ENCODE data around the gene OR10A3.
"Not testable (repeated sequence)": the region's sequence is repeated elsewhere in the genome, so short reads cannot be mapped to it uniquely, and the experiment has no call there.

OR10A3 gene, protein sequence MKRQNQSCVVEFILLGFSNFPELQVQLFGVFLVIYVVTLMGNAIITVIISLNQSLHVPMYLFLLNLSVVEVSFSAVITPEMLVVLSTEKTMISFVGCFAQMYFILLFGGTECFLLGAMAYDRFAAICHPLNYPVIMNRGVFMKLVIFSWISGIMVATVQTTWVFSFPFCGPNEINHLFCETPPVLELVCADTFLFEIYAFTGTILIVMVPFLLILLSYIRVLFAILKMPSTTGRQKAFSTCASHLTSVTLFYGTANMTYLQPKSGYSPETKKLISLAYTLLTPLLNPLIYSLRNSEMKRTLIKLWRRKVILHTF

DNA sequence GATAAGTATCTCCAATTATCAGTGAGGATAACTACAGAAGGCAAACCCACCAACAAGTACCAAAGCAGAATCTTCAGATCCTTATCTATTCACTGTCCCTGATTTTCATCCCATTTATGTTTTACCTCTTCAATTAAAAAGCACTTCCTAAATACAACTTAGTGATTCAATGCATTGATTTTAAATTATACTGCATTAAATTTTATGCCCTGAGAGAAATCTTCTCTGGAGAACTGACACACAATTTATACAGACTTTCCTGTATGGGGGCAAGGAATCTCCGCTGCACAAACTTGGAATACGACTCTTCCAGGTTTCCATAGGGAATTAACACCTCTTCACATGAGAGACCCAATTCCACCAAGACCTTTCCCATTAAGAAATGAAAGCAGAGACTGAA is at the start of gene OR10A3:
OR10A3 (minus strand) TSS at position 101 of the 400 bp plus-strand sequence. CDS start 2,188 bp downstream, outside the sequence.
- no peak for DNase-seq

DNA sequence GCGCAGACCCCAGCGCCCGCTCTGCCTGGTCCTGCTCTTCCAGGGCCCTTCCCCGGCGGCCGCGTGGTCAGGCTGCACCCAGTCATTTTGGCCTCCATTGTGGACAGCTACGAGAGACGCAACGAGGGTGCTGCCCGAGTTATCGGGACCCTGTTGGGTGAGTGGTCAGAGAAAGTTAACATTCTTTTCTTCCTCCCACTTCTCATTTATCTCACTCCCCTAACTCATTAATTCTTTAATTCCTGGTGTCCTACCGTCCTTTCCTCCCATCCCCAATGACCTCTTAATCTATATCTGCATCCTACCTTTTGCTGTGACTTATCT is 46.0 kb upstream of the OR10A3 start:
- DNase-seq: not testable (repeated sequence)

DNA sequence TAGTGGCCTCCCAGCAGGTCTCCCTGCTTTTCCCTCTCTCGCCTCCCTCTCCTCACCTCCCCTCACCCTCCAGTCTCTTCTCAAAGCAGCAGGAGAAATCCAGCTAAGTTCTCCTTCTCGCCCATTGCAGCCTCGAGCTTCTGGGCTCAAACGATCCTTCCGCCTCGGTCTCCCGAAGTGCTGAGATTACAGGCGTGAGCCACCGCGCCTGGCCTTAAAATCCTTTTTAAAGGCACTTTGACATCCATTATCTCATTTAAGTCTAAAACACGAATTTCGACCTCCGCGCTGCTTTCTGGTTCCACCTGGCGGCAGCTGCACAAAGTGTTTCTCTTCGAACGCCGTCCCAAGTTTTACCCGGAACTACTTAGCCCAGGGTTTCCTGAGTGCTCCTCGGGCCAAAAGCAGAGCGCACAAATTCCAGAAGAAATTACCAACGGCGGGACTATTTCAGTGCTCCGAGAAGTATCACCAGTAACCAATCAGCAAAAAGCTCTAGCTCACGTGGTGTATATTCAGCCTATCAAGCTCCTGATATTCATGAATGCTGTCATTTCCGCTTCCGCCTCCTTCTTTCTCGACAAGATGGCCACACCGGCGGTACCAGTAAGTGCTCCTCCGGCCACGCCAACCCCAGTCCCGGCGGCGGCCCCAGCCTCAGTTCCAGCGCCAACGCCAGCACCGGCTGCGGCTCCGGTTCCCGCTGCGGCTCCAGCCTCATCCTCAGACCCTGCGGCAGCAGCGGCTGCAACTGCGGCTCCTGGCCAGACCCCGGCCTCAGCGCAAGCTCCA is 45.5 kb upstream of the OR10A3 start, which contains the start of gene EIF3F:
EIF3F (plus strand) TSS at position 570 of the 792 bp plus-strand sequence; CDS start at position 586, 16 bp downstream.
- DNase-seq: peak; percentile 90

DNA sequence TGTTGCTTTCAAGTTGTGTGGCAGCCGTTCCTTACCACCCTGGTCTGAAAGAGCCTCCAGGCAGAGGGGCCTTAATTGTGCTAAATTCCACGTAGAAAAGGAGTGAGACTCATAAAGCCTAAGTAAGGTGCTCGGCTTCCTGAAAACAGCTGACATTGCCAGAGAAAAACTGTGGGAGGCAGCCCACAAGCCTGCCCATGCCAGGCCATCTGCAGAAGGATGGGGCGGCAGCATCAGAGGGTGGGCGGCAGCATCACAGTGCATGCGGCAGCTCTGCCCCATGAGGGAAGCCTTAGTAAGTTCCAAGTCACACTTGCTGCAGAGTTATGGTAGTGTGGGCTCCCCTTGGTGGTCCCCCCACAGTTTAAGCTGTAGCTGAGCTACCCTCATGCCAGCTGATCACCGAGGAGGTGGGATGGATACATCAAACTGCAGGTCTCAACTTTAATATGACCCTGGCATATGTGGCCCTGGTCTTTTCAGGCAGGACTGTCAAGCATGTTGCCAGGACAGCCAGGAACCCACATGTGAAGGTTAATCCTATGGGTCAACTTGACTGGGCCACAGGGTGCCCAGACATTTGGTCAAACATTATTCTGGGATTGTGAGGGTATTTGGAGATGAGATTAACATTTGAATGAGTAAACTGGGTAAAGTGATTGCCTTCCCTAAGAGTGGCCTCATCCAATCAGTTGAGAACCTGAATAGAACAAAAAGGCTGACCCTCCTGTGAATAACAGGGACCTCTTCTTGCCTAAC is 42.5 kb upstream of the OR10A3 start:
- DNase-seq: no peak

DNA sequence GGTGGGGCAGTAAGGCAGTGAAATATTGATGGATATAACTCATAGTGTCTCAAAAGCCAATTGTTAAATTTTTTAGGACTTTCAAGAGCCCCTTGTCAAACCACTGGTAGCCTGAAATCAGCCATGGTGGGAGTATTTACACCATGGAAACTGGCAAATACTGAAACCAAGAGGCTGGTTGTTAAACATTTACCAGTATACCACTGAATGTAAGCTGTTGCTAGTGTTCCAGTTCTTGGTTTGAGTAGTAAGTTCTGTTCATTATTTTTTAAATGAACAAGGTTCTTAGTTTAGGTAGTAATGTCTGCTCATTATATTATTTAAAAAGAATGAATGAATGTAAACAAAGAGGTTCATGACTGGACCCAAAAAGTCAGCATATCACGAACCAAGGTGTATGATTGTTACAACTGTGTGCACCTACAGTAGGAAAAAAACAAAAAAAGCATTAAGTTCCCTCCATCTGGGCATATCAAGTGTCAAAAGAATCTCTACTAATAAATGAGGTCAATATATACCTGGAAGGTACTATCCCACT is 41.1 kb upstream of the OR10A3 start:
- no peak for DNase-seq

DNA sequence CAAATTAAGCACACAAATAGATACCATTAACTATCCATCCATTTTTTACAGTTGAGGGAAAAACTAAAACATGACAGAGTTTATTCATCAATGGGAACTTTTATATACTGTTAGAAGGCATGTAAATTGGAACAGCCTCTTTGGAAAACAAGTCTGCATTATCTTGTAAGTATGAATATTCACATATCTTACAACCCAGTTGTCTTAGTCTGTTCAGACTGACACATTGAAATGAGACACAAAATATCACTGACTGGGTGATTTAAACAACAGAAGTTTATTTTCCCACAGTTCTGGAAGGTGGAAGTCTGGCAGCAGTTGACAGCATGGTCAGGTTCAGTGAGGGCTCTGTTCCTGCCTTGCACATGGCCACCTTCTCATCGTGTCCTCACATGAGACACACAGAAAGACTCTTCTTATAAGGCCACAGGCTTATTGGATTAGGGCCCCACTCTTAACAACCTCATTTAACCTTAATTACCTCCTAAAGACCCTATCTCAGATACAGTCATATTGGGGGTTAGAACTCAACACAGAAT is 40.2 kb upstream of the OR10A3 start:
- DNase-seq: no peak

DNA sequence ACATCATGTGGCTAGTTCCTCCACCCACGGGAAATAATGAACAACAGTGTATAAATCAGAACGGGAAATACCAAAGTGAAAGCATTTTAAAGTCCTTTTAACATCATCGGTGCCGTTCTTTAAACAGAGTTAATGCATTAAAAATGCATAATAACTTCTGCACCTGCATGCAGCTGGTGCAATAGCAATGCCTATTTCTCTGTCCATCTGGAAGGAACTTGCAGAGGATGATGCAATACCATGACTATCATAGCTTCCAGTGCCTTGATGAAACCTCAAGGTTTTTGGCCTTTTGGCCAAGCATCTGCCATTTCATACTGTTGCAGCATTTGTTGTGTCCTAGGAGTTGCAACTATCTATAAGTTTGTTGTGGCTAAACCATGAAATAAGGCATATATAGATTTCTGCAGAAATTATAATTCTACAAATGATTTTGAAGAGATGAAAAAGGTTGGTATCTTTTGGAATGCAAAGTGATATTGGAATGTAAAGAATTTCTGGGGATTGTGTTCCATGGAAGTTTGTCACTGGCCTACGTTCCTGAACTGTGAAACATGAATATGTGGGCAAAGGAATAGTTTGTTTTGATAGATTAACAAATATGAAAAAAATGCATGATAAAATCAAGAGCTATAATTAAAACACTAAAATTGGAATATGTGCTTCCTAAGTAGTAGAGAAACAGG is 35.9 kb upstream of the OR10A3 start:
- DNase-seq: no peak

DNA sequence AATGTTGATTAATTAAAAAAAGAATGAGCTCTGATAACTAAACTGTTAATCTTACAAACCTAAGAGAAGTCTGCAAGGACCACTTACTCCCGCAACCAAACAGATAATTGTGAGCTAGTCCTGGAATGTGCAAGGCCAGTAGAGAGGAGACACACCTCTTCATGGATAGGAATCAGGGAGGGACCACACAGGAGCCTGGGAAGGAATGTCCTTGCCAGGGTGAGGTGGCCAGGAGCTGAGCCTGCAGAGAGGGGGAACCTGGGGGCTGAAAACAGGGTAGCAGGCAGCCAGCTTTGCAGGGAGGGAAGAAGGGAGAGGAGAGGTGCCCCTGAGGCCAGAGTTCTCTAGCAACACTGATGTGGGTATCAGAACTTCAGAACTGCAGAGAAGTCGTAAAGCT is 33.2 kb upstream of the OR10A3 start:
- no peak for DNase-seq

DNA sequence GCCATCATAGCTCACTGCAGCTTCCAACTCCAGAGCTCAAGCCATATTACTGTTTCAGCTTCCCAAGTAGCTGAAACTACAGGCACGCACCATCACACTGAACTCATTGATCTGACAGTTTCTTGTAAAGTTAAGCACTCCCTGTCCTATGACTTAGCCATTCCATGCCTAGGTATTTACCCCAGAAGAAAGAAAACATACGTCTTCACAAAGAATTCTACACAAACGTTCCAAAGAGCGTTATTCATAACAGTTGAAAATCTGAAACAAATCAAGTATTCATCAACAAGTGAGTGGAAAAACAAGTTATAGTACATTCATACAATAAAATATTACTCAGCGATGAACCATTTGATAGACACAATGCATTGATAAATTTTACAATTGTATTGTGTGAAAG is 31.5 kb upstream of the OR10A3 start:
- DNase-seq: no peak

DNA sequence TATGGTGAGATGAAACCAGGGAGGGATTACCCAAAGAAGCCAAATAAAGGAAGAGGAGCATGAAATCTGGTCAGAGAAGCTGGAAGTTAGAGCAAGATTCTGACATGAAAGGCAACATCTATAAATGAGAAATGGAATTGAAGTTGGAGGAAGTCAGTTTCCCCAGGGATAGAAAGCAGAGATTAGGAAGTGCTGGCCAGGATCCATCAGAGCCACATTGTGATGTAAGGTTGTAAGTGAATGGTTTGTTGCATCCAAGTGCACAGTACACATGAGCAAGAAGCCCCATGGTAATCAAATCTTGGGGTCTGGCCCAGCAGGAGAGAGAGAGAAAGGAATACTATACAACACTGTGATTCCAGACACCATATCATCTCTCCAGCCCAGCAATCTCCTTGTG is 30.3 kb upstream of the OR10A3 start:
- no peak for DNase-seq

DNA sequence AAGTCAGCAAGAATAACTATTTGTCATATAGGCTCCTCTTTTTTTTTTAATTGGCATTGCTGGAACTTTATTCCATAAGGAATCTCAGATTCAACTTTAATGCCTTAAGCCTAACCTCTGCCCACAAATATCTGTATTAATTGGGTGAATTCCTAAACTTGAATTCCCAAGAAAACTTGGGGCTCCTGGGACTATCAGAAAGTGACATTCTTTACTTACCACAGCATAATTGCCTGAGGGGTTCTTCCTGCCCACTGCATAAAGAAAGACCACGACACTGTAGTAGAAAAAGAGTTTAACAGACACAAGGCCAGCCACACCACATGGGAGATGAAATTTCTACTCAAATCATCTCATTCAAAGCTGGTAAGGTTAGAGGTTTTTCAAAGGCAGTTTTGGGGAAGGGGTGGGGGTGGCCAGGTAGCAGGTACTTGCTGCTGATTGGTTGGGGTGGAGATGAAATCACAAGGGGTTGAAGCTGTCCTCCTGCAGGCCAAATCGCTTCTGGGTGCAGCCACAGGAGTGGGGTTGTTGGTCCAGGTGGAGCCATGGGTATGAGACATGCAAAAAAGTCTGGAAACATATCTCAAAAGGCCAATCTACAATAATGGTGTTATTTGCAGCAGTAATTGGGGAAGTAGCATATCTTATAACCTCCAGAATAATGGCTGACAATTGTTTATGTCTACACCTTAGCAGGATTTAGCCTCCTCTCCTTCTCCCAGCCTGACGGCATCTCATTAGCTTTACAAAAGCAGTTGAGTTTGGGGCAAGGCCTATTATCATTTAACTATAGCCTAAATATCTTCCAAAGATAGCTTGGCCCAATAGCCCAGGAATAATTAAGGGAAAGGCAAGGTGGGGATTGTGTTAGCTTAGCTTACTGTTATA is 28.5 kb upstream of the OR10A3 start:
- DNase-seq: no peak

DNA sequence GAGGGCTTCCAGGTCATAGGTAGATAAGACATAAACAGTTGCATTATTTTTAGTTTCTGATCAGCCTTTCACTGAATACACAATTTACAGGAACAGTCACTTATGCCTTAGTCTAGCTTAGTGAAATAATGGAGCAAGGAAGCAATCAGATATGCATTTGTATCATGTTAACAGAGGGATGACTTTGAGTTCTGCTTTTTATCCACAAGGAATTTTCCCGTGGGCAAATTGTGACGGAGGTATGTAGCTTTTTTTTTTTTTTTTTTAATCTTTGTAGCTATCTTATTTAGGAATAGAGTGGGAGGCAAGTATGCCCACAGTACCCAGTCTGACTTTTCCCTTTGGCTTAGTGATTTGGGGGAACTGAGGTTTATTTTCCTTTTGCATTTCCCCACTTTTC is 27.2 kb upstream of the OR10A3 start:
- no peak for DNase-seq

DNA sequence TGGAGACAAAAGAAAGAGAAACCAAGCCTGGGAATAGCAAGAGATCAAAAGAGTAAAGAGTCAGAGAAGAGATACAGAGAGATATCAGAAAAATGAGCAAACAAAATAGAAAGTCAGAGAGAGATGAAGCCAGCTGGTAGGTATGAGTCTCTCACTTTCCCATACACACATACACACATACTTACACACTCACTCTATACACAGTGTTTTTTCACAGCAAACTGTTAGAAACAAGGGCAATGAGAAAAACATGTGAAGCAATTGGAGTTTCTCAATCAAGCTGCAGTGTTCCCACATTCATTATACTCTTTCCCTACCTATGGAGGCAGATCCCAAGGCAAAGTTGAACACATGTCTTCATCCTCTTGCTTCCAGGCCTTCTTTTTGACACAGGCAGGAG is 26.3 kb upstream of the OR10A3 start:
- no peak for DNase-seq

DNA sequence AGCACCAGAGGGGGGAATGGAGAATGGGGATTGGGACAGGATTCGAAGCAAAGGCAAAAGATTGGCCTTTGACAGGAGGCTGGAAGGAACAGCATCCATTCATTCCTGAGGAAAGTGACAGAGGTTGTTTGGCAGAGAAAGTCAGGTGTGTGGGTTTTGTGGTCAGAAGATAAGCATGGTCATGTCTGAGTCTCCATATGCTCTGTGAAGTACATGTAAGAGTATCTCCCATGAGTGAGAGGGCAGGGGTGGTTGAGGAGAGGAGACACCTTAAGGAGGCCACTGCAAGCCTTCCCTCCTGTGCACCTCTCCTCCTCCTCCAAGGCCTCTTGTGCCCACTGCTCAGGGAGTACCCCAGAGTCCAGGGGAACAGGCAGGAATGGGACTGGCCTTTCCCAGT is 25.6 kb upstream of the OR10A3 start:
- no peak for DNase-seq

DNA sequence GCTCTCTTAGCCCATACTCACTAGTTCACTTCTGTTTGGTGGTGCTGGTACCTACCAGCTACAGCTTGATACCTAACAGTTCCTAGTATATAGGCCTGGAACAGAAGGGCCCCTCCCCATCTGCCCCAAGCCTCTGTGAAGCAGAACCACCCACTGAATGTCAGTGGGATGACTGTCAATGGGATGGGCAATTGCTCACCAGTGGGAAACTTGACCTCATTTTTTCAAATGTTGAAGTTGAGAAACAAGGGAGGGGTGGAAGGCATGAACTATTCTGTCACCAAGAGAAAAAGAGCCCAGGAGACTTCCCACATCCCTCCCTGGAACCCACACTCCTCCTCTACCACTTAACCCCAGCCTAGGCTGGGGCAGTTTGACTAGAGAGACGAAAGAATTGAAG is 23.9 kb upstream of the OR10A3 start, which contains the start of gene NLRP10:
NLRP10 (minus strand) TSS at position 62 of the 400 bp plus-strand sequence. CDS start 1,952 bp downstream, outside the sequence.
- DNase-seq: no peak

DNA sequence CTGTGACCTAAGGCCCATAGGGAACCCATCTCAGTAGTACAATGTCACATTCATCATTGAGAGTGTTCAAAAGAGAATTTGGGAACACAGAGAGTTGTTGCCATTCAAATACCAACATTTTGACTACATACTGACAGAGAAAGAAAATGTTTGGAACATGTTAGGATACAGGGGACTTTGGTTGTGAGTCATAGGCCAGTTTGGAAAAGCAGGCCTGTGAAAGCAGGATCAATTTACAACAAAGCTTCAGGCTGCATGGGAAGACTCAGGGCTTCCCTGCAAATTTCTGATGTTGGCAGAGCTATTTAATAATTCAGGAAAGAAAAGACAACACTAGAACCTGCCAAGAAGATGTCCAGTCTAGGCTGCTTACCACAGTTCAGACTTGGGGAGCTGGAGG is 23.4 kb upstream of the OR10A3 start:
- no peak for DNase-seq

DNA sequence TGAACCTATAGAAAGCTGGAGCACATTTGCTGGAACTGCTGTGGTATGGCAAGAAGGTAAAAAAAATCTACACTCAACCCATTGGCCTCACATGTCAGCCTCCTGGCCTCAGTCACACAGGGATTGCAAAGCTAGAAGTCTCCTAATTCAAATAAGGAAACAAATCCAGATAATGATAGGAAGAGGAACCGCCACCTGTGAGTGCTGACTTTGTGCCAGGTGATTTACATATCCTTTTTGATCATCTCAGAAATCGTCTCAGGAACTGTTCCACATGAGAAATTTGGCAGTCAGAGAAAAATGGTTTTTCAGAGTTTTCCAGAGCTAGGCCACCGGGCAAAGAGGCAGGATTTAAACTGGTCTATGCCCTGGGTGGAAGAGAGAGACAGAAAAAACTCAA is 22.8 kb upstream of the OR10A3 start:
- DNase-seq: no peak

DNA sequence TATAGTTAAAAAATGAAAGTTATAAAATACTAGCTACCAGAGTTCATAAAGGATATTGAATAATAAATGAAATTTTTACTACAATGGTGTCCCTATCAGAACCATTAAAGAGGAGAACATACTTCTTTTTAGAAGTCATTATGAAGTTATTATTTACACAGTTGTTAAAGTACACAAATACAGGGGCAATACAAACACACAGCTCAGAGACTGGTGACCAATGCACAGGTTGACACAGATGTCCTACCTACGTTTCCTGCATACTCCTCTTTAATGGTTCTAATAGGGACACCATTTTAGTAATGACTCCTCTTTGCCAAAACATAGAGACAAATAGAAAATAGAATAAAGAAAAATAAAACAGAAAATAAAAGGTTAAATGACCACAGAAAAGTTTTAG is 13.7 kb upstream of the OR10A3 start:
- DNase-seq: no peak

DNA sequence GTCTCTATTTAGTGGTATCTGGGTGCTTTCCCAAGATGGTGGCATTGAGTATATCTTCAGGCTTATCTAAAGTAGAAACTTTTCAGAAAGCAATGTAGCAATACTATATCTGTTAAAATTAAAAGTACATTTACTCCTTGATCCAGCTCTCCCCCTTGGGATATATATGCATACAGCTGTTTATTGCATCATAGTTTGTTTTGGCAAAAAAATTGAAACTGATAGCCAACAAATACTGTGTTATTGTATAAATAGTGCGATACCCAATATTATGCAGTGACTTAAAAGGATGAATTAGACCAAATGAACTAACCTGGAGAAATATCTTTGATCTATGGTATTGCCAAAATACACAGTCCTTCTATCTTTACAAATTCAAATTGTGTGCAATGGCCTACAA is 8.4 kb upstream of the OR10A3 start:
- DNase-seq: no peak

DNA sequence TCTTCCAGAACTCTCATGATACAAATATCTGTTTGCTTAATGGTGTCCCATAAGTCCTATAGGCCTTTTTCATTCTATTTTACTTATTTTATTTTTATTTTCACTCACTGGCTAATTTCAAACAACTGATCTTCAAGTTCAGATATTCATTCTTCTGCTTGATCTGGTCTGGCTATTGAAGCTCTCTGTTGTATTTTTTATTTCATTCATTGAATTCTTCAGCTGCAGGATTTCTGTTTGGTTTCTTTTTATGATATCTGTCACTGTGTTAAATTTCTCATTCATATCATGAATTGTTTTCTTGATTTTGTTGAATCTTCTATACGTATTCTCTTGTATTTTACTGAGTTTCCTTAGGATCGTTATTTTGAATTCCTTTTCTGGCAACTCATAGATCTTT is 2.6 kb upstream of the OR10A3 start:
- DNase-seq: no peak

DNA sequence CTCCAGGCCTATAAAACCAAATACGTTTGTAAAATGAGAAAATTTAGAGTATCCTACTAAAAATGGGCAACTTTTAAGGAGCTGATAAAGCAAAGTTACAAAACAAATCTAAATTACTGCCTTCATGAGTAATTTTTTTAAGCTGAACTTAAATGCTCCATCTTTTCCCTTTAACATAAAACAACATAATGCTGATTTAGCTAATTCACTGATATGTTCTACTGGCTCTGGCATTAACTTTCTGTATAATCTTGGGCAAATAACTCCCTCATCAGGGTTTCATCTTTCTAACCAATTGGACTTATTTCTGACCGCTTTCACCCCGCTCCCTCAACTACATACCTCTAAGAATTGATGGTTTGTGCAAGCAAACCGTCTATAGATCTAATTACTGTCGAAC is 362 bp downstream of the OR10A3 start:
- no peak for DNase-seq
